Stimulated activated naive B cell treated with anti-CD40 and anti-IgM and Interleukin-4, amounts not matched to agents 10 μg/mL and 1 μg/mL and 100 μg/mL, for 72 hours (primary cell): ENCODE measurements around the gene DNAAF8.
A peak's percentile ranks its signal among the peaks of the same experiment; 100 is the strongest.
"Not testable (repeated sequence)": the region's sequence is repeated elsewhere in the genome, so short reads cannot be mapped to it uniquely, and the experiment has no call there.

ENCODE experiments used
- ATAC-seq, 2 donors: fragments of 150-1000 bp; cut with Tn5 transposase; replicated peaks; 2 replicates each; pipeline ENCODE4 v1.10.0; 2021; ENCODE audit warnings: moderate library complexity in 1 of 2
- DNase-seq: peaks from one replicate; pipeline ENCODE4 v3.0.0; 2021
- H3K27ac Mint-ChIP-seq: one replicate; pipeline ENCODE4 v1.8.0; 2022; ENCODE audit warnings: mild to moderate bottlenecking, mixed read lengths
- H3K27me3 Mint-ChIP-seq, 2 donors: one replicate each; pipeline ENCODE4 v1.8.0; 2022; ENCODE audit warnings: mixed read lengths in 2 of 2
- H3K36me3 Mint-ChIP-seq, 2 donors: one replicate each; pipeline ENCODE4 v1.8.0; 2022; ENCODE audit warnings: mixed read lengths in 2 of 2, mild to moderate bottlenecking in 1 of 2
- H3K4me1 Mint-ChIP-seq, 2 donors: one replicate each; pipeline ENCODE4 v1.8.0; 2022; ENCODE audit warnings: mixed read lengths in 2 of 2, mild to moderate bottlenecking in 1 of 2
- H3K4me3 Mint-ChIP-seq, 2 donors: one replicate each; pipeline ENCODE4 v1.8.0; 2022; ENCODE audit warnings: mild to moderate bottlenecking in 2 of 2, mixed read lengths in 2 of 2, moderate library complexity in 1 of 2
- H3K9me3 Mint-ChIP-seq, 2 donors: one replicate each; pipeline ENCODE4 v1.8.0; 2022; ENCODE audit warnings: mixed read lengths in 2 of 2, mild to moderate bottlenecking in 1 of 2

The DNAAF8 gene

DNA sequence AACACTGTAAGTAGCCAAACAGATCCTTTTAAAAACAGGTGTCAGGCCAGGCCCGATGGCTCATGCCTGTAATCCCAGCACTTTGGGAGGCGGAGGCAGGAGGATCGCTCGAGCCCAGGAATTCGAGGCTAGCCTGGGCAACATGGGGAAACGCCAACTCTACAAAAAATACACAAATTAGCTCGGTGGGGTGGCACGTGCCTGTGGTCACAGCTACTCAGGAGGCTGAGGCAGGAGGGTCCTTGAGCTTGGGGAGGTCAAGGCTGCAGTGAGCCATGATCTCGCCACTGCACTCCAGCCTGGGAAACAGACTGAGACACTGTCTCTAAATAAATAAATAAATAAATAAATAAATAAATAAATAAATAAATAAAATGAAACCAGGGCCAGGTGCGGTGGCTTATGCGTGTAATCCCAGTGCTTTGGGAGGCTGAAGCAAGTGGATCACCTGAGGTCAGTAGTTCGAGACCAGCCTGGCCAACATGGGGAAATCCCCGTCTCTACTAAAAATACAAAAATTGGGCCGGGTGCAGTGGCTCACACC lies 50.2 kb downstream of the DNAAF8 start:
- not testable (repeated sequence) for H3K36me3 Mint-ChIP-seq, H3K27me3 Mint-ChIP-seq

DNA sequence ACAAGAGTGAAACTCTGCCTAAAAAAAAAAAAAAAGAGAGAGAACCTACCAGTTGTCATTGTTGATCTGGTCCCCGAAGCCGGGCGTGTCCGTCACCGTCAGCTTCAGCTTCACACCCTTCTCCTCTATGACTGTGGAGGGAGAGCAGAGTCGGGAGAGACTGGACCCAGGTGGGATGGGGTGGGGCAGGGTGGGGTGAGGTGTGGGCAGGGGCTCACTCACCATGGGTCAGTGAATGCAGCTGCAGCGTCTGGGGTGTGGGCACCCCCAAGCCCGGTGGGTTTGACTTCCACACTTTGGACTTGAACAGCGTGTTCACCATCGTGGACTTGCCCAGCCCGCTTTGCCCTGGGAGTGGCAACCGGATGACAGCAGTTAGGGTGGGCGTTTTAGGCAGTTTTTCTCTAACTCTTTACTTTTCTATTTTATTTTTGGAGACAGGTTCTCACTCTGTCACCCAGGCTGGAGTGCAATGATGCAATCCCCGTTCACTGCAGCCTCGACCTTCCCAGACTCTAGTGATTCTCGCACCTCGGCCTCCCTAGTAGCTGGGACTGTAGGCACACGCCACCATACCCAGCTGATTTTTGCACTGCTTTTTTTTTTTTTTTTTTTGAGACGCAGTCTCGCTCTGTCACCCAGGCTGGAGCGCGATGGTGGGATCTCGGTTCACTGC lies 51.6 kb downstream of the DNAAF8 start:
- Mint-ChIP-seq H3K9me3 (no peaks in the 10 kb centered on the region), H3K36me3 (no peaks in the 10 kb centered on the region), H3K4me3 (no peak overlapping the region), H3K27me3 (peaks cover 0 to 3% of the 10 kb centered on the region in 2 donors), H3K4me1 (peaks cover 5 to 11% of the 10 kb centered on the region in 2 donors), H3K27ac (no peak overlapping the region)
- no peak for ATAC-seq
- DNase-seq, result no peak

More for the DNA sequence above, 50.2 kb downstream of the DNAAF8 start:
- peaks cover 5 to 11% of the 10 kb centered on the region in 2 donors for H3K4me1 Mint-ChIP-seq
- H3K9me3 Mint-ChIP-seq, H3K27ac Mint-ChIP-seq, H3K4me3 Mint-ChIP-seq, DNase-seq, ATAC-seq: not testable (repeated sequence)

DNA sequence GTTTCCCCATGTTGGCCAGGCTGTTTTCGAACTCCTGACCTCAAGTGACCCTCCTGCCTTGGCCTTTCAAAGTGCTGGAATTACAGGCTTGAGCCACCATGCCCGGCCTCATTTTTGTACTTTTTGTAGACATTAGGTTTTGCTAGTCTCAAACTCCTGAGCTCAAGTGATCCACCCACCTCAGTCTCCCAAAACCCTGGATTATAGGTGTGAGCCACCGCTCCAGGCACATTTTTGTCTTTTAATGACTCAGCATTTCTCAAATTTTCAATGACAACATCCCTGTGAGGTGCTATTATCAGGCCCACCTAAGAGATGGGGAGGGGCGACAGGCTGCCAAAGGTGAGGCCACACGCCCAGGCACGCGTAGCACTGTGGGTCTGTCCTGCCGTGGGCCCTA lies 52.7 kb downstream of the DNAAF8 start:
- H3K4me1 Mint-ChIP-seq, result peaks cover 5 to 9% of the 10 kb centered on the region in 2 donors
- H3K9me3 Mint-ChIP-seq, result no peaks in the 10 kb centered on the region
- DNase-seq, result no peak
- ATAC-seq, result no peak
- no peak overlapping the region for H3K27ac Mint-ChIP-seq
- no peaks in the 10 kb centered on the region for H3K36me3 Mint-ChIP-seq
- peaks cover 0 to 7% of the 10 kb centered on the region in 2 donors for H3K27me3 Mint-ChIP-seq
- no peak overlapping the region for H3K4me3 Mint-ChIP-seq

DNA sequence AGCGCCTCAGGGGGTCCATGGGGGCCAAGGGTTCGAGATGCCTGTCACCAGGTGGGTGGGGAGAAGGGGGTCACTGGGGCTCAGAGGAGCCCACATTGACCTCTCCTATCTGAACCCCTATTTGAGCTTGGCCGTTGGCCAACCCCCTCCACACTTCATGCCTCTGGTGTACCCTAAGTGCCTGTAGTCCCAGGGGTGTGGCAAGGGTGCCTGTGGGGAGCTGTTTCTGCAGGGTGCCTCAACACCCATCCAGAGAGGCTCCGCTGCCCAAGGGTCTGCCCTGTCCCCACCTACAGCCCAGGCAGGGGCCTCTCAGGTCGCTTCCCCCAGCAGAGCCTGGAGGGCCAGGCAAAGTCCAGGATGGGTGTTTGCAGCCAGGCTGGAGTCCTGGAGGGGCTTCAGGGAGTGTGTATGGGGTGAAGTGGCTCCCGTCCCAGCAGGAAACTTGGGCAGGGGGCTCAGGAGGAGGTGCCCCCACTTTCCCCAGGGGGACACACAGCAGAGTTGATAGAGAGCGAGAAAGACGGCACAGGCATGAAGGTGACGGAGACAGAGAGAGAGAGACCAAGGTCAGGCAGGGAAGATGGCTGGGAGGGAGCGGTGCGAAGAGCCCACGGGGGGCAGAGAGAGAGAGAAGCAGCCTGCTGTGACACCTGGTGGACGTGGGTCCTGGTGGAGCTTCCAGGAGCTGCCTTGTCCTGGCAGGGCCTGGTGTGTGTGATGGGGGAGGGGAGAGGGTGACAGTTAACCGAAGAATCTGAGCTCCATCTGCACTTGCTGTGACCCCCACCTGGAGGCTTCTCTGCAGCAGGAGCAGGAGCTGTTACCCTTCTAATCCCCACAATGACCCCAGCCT lies 53.5 kb downstream of the DNAAF8 start, which contains the start of gene SEPTIN12:
TSS of gene SEPTIN12 (minus strand) at position 719 of the 856 bp plus-strand sequence. CDS start at position 19, 700 bp downstream.
- no peaks in the 10 kb centered on the region for H3K36me3 Mint-ChIP-seq
- no peaks in the 10 kb centered on the region for H3K9me3 Mint-ChIP-seq
- ATAC-seq (no peak), DNase-seq (no peak)
- peaks cover 0 to 7% of the 10 kb centered on the region in 2 donors for H3K27me3 Mint-ChIP-seq
- peaks cover under 1 to 1% of the 10 kb centered on the region in 2 donors for H3K4me1 Mint-ChIP-seq
- peak within 1 kb of the TSS; percentile 75 for H3K27ac Mint-ChIP-seq
- no peak within 1 kb of the TSS for H3K4me3 Mint-ChIP-seq

DNA sequence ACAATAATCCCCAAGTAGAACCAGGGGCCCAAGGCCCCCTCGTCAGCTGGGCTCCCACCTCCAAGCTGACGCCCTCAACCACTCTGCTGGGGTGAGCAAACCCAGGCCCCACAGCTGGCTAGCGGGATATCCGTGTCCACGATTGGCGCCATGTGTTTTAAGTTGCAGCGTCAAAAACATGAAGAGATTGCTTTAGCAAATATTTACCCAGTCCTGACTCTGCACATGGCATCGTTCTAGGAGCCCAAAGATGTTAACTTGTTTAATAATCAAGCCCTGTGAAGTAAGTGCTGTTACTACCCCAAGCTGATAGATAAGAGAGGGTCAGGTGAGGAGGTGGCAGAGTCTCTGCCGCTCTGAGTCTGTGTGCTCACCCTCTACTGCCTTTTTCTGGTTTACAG lies 54.2 kb downstream of the DNAAF8 start:
- H3K27me3 Mint-ChIP-seq, result peaks cover 0 to 7% of the 10 kb centered on the region in 2 donors
- DNase-seq, result no peak
- H3K27ac Mint-ChIP-seq, result no peak overlapping the region
- no peaks in the 10 kb centered on the region for H3K9me3 Mint-ChIP-seq
- no peak for ATAC-seq
- no peak overlapping the region for H3K4me3 Mint-ChIP-seq
- no peaks in the 10 kb centered on the region for H3K4me1 Mint-ChIP-seq
- H3K36me3 Mint-ChIP-seq, result no peaks in the 10 kb centered on the region

DNA sequence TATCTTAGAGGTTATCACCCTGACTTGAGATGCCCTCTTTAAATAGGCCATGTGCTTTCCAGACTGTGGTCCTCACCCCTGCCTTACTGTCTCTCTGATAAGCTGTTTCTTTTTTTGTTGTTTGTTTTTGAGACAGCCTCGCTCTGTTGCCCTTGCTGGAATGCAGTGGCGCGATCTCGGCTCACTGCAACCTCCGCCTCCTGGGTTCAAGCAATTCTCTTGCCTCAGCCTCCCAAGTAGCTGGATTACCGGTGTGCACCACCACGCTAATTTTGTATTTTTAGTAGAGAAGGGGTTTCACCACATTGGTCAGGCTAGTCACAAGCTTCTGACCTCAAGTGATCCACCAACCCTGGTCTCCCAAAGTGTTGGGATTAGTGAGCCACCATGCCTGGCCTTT lies 54.6 kb downstream of the DNAAF8 start:
- Mint-ChIP-seq H3K27me3 (peaks cover 0 to 7% of the 10 kb centered on the region in 2 donors), H3K9me3 (no peaks in the 10 kb centered on the region), H3K36me3 (no peaks in the 10 kb centered on the region), H3K4me1 (no peaks in the 10 kb centered on the region), H3K27ac (no peak overlapping the region), H3K4me3 (no peak overlapping the region)
- DNase-seq (no peak), ATAC-seq (no peak)

DNA sequence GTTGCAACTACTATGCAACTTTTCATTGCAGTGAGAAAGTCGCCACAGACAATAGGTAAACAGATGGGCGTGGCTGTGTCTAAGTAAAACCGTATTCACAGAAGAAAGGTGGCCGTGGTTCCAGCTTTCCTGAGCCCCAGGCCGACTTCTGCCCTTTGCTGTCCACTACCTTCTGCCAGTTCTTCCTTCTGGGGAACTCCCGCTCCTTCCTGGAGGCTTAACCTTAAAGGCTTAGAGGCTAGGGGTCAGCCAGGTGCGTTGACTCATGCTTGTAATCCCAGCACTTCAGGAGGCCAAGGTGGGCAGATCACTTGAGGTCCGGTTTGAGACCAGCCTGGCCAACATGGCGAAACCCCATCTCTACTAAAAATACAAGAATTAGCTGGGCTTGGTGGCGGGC lies 55.9 kb downstream of the DNAAF8 start:
- ATAC-seq (no peak), DNase-seq (no peak)
- Mint-ChIP-seq H3K36me3 (no peaks in the 10 kb centered on the region), H3K4me1 (no peaks in the 10 kb centered on the region), H3K9me3 (no peaks in the 10 kb centered on the region), H3K27me3 (peaks cover 0 to 7% of the 10 kb centered on the region in 2 donors), H3K27ac (no peak overlapping the region), H3K4me3 (no peak overlapping the region)

DNA sequence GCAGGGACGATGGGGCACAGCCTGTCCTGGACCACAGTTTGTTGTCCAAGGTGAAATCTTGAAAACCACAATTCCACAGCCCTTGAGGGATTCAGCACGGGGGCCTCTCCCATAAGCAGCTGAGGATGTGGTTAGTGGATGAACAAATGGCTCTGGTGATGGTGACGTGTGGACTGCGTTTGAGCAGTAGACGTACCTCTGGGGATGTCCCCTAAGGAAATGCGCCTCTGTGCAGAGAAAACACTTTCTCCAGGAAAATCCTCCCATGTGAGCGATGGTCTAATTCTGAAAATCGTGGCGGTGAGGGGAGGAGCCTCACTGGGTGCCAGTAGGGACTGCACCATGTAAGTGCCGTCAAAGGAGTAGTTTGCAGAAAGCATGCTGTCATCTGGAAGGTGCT lies 56.5 kb downstream of the DNAAF8 start:
- ATAC-seq (no peak), DNase-seq (no peak)
- H3K27ac Mint-ChIP-seq, result no peak overlapping the region
- H3K4me1 Mint-ChIP-seq, result no peaks in the 10 kb centered on the region
- no peaks in the 10 kb centered on the region for H3K36me3 Mint-ChIP-seq
- H3K27me3 Mint-ChIP-seq, result peaks cover 0 to 7% of the 10 kb centered on the region in 2 donors
- no peak overlapping the region for H3K4me3 Mint-ChIP-seq
- no peaks in the 10 kb centered on the region for H3K9me3 Mint-ChIP-seq

DNA sequence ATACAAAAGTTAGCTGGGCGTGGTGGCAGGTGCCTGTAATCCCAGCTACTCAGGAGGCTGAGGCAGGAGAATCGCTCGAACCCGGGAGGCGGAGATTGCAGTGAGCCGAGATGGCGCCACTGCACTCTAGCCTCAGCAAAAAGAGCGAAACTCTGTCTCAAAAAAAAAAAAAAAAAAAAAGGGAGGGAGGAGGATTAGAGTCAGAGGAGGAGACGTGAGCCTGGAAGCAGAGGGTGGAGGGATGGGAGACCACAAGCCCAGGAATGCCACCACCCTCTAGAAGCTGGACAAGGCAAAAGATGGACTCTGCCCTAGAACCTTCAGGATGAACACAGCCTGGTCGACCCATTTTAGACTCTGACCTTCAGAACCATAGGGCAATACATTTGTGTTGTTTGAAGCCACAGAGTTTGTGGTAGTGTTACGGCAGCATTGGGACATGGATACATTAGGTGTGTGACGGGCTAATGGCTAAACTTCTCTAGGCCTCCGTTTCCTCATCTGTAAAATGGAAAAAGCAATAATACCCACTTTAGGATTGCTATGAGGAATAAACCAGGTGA lies 58.7 kb downstream of the DNAAF8 start:
- Mint-ChIP-seq H3K36me3 (peaks cover 4% of the 10 kb centered on the region in 2 donors), H3K4me3 (no peak overlapping the region), H3K9me3 (no peaks in the 10 kb centered on the region), H3K27me3 (peaks cover 0 to 7% of the 10 kb centered on the region in 2 donors), H3K27ac (no peak overlapping the region), H3K4me1 (no peaks in the 10 kb centered on the region)
- ATAC-seq (no peak), DNase-seq (no peak)

DNA sequence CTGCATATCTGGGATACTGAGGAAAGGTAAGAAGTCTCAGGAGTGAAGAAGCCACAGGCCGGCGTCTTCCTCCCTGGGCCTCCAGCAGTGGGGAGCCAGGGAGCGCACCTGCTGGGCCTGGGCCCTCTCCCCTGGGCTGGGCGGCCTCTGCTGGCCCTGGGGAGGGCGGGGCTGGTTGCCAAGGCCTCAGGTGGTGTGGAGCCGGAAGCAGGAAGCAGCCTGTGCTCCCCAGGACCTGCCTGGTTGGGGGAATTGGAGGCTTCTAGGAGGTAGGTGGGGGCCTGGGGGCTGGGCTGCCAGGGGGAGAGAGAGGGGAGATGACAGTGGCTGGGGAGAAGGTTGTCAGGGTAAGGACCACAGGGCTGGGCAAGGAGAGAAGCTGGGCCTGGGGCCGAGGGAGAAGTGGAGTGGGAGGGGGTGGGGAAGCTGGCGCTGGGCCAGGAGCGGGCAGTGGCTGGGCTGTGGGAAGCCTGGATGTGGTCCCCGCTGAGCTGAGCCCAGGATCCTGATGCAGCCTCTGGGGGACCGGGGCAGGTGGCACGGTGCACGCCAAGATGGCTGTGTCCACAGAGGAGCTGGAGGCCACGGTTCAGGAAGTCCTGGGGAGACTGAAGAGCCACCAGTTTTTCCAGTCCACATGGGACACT lies 61.0 kb downstream of the DNAAF8 start, which contains the start of gene SMIM22:
TSS of gene SMIM22 (plus strand) at position 189 of the 647 bp plus-strand sequence. CDS start at position 555, 366 bp downstream.
- no peak within 1 kb of the TSS for H3K4me3 Mint-ChIP-seq
- no peak within 1 kb of the TSS for H3K27ac Mint-ChIP-seq
- H3K4me1 Mint-ChIP-seq, result peaks cover 6 to 14% of the 10 kb centered on the region in 2 donors
- H3K27me3 Mint-ChIP-seq, result peaks cover 0 to 7% of the 10 kb centered on the region in 2 donors
- H3K36me3 Mint-ChIP-seq, result peaks cover 9 to 12% of the 10 kb centered on the region in 2 donors
- H3K9me3 Mint-ChIP-seq, result no peaks in the 10 kb centered on the region
- DNase-seq, result no peak
- no peak for ATAC-seq

DNA sequence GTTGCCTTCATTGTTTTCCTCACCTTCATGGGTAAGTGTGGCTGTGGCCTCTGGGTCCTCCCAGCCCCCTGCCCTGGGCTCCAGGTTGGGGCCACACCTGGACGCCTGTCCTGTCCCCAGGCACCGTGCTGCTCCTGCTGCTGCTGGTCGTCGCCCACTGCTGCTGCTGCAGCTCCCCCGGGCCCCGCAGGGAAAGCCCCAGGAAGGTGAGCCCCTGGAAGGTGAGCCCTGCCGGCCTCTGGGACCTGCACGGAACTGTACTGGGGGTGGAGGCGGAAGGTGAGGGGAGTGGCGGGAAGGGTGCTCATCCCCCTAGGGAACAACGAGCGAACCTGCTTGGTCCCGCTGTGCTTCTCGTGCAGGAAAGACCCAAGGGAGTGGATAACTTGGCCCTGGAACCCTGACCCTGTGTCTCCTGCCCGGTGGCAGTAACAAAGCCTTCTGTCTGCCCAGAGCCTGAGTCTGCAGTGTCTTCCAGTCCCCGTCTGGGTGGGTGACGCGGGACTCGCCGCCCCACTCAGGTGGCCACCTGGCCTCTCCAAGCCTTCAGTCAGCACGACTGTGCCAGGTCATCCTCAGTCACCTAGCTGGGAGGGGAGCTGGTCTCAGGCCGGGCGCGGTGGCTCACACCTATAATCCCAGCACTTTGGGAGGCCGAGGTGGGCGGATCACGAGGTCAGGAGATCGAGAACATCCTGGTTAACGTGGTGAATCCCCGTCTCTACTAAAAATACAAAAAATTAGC lies 61.7 kb downstream of the DNAAF8 start:
- H3K4me1 Mint-ChIP-seq, result peaks cover 13 to 21% of the 10 kb centered on the region in 2 donors
- ATAC-seq (no peak), DNase-seq (no peak)
- H3K27ac Mint-ChIP-seq, result no peak overlapping the region
- H3K9me3 Mint-ChIP-seq, result no peaks in the 10 kb centered on the region
- no peak overlapping the region for H3K4me3 Mint-ChIP-seq
- H3K27me3 Mint-ChIP-seq, result peaks cover 0 to 4% of the 10 kb centered on the region in 2 donors
- H3K36me3 Mint-ChIP-seq, result peaks cover 12% of the 10 kb centered on the region in 2 donors

DNA sequence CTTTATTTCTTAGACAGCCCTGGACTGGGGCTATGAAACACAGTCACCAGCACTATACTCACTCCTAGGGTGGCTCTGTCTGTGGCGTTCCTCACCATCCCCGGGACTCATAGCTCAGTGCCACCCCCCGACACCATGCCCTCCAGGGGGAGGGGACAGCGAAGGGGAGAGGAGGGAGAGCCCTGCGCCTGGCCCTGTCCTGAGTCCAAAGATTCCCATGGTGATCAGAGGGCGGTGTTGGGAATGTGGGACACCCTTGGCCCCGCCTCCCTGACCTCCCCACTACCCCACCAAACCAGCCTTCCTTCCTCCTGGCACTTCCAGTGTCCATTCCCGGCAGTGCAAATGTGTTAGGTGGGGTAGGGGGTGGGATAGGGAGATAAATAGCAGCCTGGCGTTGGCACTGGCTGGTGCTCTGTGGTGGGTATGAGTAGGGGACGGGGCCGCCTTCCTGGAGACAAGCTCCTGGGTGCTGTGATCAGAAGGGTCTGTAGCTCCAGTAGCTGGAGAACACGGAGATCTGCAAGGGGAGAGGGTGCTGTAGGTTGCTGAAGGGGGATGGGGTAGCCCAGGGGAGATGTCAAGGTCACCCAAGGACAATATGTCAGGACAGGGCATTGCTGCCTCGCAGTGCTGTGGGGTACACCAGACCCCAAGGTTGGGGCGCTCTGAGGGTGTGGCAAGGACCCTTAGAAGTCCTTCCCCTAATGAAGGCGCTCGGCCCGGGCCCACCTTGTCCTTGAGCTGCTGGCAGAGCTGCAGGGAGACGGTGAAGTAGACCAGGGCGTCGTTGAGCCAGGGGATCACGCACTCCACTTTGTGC lies 62.9 kb downstream of the DNAAF8 start:
- Mint-ChIP-seq H3K27me3 (no peaks in the 10 kb centered on the region), H3K9me3 (no peaks in the 10 kb centered on the region), H3K27ac (no peak overlapping the region), H3K4me3 (no peak overlapping the region), H3K4me1 (peaks cover 13 to 32% of the 10 kb centered on the region in 2 donors), H3K36me3 (peaks cover 12% of the 10 kb centered on the region in 2 donors)
- ATAC-seq (no peak), DNase-seq (no peak)
